ENCODE results near the gene RCAN1. TPM values are rescaled to one million over a fixed set of nuclear protein-coding genes. Genes with fewer than 3 reads are reported as not detected.

Gene RCAN1
- total and polyA plus RNA-seq, 2 of the 13 experiments (the other 11 are each of a cell fraction or from before 2014, with no cell fraction given), result 9.4 to 34.1 TPM

DNA sequence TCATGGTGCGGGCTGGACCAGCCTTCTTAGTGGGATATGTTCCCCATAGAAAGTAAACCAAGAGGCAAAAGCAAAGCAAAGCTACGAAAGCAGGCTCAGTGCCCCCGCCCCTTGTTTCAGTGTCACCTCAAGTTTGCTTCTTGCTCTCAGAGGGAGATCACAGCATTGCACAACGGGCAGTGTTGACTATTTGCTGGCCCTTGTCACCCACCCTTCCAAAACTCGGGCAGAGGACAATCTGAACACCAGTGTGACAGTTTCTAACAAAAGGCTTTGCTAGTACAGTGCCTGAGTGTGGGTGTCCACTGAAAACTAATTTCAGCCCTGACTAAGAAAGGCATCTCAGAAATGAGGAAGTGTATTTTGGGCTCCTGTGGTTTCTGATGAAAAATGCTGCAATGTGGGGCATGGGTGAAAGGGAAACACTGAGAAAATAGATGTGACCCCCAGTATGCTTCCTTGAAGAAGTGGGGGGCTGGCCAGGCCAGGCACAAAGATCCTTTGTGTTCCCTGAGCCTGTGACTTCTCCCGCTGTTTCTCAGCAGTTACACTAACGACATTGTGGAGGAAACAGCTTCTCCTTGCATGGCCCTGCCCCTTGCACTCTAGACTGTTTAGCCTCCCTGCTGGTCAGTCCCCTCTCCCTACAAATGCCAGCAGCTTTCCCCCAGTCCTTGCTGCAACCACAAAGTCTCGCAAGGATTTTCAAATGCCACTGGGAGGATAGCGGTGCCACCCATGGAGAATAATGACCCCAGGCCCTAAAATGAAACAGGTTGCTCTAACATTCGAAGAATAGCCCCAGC, 69.6 kb downstream of the RCAN1 start (continued):
- TF ChIP-seq, protein P1, sequence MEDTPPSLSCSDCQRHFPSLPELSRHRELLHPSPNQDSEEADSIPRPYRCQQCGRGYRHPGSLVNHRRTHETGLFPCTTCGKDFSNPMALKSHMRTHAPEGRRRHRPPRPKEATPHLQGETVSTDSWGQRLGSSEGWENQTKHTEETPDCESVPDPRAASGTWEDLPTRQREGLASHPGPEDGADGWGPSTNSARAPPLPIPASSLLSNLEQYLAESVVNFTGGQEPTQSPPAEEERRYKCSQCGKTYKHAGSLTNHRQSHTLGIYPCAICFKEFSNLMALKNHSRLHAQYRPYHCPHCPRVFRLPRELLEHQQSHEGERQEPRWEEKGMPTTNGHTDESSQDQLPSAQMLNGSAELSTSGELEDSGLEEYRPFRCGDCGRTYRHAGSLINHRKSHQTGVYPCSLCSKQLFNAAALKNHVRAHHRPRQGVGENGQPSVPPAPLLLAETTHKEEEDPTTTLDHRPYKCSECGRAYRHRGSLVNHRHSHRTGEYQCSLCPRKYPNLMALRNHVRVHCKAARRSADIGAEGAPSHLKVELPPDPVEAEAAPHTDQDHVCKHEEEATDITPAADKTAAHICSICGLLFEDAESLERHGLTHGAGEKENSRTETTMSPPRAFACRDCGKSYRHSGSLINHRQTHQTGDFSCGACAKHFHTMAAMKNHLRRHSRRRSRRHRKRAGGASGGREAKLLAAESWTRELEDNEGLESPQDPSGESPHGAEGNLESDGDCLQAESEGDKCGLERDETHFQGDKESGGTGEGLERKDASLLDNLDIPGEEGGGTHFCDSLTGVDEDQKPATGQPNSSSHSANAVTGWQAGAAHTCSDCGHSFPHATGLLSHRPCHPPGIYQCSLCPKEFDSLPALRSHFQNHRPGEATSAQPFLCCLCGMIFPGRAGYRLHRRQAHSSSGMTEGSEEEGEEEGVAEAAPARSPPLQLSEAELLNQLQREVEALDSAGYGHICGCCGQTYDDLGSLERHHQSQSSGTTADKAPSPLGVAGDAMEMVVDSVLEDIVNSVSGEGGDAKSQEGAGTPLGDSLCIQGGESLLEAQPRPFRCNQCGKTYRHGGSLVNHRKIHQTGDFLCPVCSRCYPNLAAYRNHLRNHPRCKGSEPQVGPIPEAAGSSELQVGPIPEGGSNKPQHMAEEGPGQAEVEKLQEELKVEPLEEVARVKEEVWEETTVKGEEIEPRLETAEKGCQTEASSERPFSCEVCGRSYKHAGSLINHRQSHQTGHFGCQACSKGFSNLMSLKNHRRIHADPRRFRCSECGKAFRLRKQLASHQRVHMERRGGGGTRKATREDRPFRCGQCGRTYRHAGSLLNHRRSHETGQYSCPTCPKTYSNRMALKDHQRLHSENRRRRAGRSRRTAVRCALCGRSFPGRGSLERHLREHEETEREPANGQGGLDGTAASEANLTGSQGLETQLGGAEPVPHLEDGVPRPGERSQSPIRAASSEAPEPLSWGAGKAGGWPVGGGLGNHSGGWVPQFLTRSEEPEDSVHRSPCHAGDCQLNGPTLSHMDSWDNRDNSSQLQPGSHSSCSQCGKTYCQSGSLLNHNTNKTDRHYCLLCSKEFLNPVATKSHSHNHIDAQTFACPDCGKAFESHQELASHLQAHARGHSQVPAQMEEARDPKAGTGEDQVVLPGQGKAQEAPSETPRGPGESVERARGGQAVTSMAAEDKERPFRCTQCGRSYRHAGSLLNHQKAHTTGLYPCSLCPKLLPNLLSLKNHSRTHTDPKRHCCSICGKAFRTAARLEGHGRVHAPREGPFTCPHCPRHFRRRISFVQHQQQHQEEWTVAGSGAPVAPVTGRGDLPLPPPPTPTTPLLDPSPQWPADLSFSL (CRISPR knock-in tag; IDR thresholded peaks at IDR 0.05), result no peak
- TF ChIP-seq TOPORS (CRISPR knock-in tag; IDR thresholded peaks at IDR 0.05) (no peak), ZNF607 (CRISPR knock-in tag; IDR thresholded peaks at IDR 0.05; ENCODE audit: borderline replicate concordance) (no peak), SMARCE1 (IDR thresholded peaks at IDR 0.05; ENCODE audit: borderline replicate concordance) (no peak), ETV5 (CRISPR knock-in tag; IDR thresholded peaks at IDR 0.05; ENCODE audit: borderline replicate concordance) (no peak), KLF11 (CRISPR knock-in tag; IDR thresholded peaks at IDR 0.05) (no peak), ZNF260 (CRISPR knock-in tag; IDR thresholded peaks at IDR 0.05; ENCODE audit: borderline replicate concordance, low read depth) (no peak), ZNF674 (CRISPR knock-in tag; IDR thresholded peaks at IDR 0.05; ENCODE audit: low read depth) (no peak), ZSCAN22 (CRISPR knock-in tag; IDR thresholded peaks at IDR 0.05) (no peak), SP4 (CRISPR knock-in tag; IDR thresholded peaks at IDR 0.05) (0 out of 2 replicates have a peak, but pooled peaks have one; percentile 59), ZNF3 (CRISPR knock-in tag; IDR thresholded peaks at IDR 0.05) (0 out of 2 replicates have a peak, but pooled peaks have one; percentile 30), BCL6 (CRISPR knock-in tag; IDR thresholded peaks at IDR 0.05) (0 out of 2 replicates have a peak, but pooled peaks have one; percentile 22)
- TF ChIP-seq, protein P2, sequence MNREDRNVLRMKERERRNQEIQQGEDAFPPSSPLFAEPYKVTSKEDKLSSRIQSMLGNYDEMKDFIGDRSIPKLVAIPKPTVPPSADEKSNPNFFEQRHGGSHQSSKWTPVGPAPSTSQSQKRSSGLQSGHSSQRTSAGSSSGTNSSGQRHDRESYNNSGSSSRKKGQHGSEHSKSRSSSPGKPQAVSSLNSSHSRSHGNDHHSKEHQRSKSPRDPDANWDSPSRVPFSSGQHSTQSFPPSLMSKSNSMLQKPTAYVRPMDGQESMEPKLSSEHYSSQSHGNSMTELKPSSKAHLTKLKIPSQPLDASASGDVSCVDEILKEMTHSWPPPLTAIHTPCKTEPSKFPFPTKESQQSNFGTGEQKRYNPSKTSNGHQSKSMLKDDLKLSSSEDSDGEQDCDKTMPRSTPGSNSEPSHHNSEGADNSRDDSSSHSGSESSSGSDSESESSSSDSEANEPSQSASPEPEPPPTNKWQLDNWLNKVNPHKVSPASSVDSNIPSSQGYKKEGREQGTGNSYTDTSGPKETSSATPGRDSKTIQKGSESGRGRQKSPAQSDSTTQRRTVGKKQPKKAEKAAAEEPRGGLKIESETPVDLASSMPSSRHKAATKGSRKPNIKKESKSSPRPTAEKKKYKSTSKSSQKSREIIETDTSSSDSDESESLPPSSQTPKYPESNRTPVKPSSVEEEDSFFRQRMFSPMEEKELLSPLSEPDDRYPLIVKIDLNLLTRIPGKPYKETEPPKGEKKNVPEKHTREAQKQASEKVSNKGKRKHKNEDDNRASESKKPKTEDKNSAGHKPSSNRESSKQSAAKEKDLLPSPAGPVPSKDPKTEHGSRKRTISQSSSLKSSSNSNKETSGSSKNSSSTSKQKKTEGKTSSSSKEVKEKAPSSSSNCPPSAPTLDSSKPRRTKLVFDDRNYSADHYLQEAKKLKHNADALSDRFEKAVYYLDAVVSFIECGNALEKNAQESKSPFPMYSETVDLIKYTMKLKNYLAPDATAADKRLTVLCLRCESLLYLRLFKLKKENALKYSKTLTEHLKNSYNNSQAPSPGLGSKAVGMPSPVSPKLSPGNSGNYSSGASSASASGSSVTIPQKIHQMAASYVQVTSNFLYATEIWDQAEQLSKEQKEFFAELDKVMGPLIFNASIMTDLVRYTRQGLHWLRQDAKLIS (CRISPR knock-in tag; IDR thresholded peaks at IDR 0.05), result no peak
- TF ChIP-seq, protein P3, sequence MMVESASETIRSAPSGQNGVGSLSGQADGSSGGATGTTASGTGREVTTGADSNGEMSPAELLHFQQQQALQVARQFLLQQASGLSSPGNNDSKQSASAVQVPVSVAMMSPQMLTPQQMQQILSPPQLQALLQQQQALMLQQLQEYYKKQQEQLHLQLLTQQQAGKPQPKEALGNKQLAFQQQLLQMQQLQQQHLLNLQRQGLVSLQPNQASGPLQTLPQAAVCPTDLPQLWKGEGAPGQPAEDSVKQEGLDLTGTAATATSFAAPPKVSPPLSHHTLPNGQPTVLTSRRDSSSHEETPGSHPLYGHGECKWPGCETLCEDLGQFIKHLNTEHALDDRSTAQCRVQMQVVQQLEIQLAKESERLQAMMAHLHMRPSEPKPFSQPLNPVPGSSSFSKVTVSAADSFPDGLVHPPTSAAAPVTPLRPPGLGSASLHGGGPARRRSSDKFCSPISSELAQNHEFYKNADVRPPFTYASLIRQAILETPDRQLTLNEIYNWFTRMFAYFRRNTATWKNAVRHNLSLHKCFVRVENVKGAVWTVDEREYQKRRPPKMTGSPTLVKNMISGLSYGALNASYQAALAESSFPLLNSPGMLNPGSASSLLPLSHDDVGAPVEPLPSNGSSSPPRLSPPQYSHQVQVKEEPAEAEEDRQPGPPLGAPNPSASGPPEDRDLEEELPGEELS (CRISPR knock-in tag; IDR thresholded peaks at IDR 0.05), result peak; percentile 56; the same call in 1 of the 2 replicates
- TF ChIP-seq, protein P4, sequence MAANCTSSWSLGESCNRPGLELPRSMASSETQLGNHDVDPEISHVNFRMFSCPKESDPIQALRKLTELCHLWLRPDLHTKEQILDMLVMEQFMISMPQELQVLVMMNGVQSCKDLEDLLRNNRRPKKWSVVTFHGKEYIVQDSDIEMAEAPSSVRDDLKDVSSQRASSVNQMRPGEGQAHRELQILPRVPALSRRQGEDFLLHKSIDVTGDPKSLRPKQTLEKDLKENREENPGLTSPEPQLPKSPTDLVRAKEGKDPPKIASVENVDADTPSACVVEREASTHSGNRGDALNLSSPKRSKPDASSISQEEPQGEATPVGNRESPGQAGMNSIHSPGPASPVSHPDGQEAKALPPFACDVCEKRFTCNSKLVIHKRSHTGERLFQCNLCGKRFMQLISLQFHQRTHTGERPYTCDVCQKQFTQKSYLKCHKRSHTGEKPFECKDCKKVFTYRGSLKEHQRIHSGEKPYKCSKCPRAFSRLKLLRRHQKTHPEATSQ (CRISPR knock-in tag; IDR thresholded peaks at IDR 0.05; ENCODE audit: borderline replicate concordance), result no peak

Data from HepG2 (cell line).